Measurements from ENCODE around the gene EFCAB11.

GRCh38 chr14:89899291-89899690 lies 55.2 kb downstream of the EFCAB11 start:
- TF ChIP-seq TEAD4 (IDR thresholded peaks at IDR 0.05; ENCODE audit: low read depth, low read length) (no peak), CTCF (IDR thresholded peaks at IDR 0.05; ENCODE audit: control extremely low read depth in 1 of 3, insufficient read depth in 1 of 3, low read depth in 1 of 3, low read length in 3 of 3) (no peak), JUND (IDR thresholded peaks at IDR 0.05; ENCODE audit: low read length) (no peak), POLR2A (IDR thresholded peaks at IDR 0.05; ENCODE audit: control extremely low read depth in 1 of 2, low read depth in 2 of 2, low read length in 2 of 2) (no peak), SP1 (IDR thresholded peaks at IDR 0.05; ENCODE audit: low read depth, low read length) (no peak)
